Natural killer cell (primary cell): Measurements from ENCODE around the gene KIAA0319L. TPM values are rescaled to one million over a fixed set of nuclear protein-coding genes. Genes with fewer than 3 reads are reported as not detected.

Source experiments
- ATAC-seq, 3 donors: fragments of 150-1000 bp in 2 of 3; fragments of 200-7000 bp in 1 of 3; cut with Tn5 transposase; 1 replicate in 1 of 3; 2 replicates in 2 of 3; pipeline ENCODE4 v1.10.0; 2021; ENCODE audit warnings: mild to moderate bottlenecking in 2 of 3, moderate library complexity in 2 of 3
- DNase-seq, 2 donors: peaks; one replicate each; pipeline versions ENCODE4 v3.0.0 to v3.0.0-alpha.2; 2013 to 2021; ENCODE audit warnings: mixed read lengths in 1 of 2
- H3K27ac ChIP-seq: one replicate; pipeline ENCODE4 v1.5.1; 2013; ENCODE audit warnings: mild to moderate bottlenecking, low read length
- H3K27me3 ChIP-seq: one replicate; pipeline ENCODE4 v1.6.1; 2013; ENCODE audit warnings: low read length; ENCODE audit not compliant: control insufficient read depth, insufficient read depth
- H3K36me3 ChIP-seq: one replicate; pipeline ENCODE4 v1.6.1; 2013; ENCODE audit warnings: low read length; ENCODE audit not compliant: control insufficient read depth, insufficient read depth
- H3K4me1 ChIP-seq: one replicate; pipeline ENCODE4 v1.6.1; 2013; ENCODE audit warnings: low read length; ENCODE audit not compliant: control insufficient read depth, insufficient read depth
- H3K4me3 ChIP-seq: one replicate; pipeline ENCODE4 v1.5.1; 2013; ENCODE audit warnings: low read length
- H3K9me3 ChIP-seq: one replicate; pipeline ENCODE4 v1.6.1; 2013; ENCODE audit warnings: low read length; ENCODE audit not compliant: control insufficient read depth, insufficient read depth
- H3K27ac Mint-ChIP-seq, 2 donors: one replicate each; pipeline ENCODE4 v1.8.0; 2022; ENCODE audit warnings: mild to moderate bottlenecking in 2 of 2, mixed read lengths in 2 of 2, moderate library complexity in 1 of 2
- H3K27me3 Mint-ChIP-seq, 2 donors: one replicate each; pipeline ENCODE4 v1.8.0; 2022; ENCODE audit warnings: low read depth in 2 of 2, mixed read lengths in 2 of 2
- H3K36me3 Mint-ChIP-seq: one replicate; pipeline ENCODE4 v1.8.0; 2022; ENCODE audit warnings: mixed read lengths
- H3K4me1 Mint-ChIP-seq, 2 donors: one replicate each; pipeline ENCODE4 v1.8.0; 2022; ENCODE audit warnings: mixed read lengths in 2 of 2
- H3K4me3 Mint-ChIP-seq: one replicate; pipeline ENCODE4 v1.8.0; 2022; ENCODE audit warnings: mild to moderate bottlenecking, moderate library complexity, mixed read lengths
- H3K9me3 Mint-ChIP-seq, 2 donors: one replicate each; pipeline ENCODE4 v1.8.0; 2022; ENCODE audit warnings: mixed read lengths in 2 of 2
- CTCF ChIP-seq: fragments of 200-600 bp; IDR thresholded peaks from one replicate; pipeline ENCODE4 v1.8.0; 2022; ENCODE audit warnings: antibody characterized with exemption
- WGBS: methylation state at CpG from one replicate; pipeline ENCODE4 v1.1.7; 2013; ENCODE audit warnings: missing lambda C conversion rate; ENCODE audit not compliant: insufficient coverage; 5-methylcytosine and 5-hydroxymethylcytosine counted together
- intact Hi-C: fragments of 100-400 bp; cut with micrococcal nuclease; formaldehyde crosslinking; loops from one replicate; pipeline ENCODE4 v1.14.2; 2022
- total RNA-seq, 4 donors: library from RNA; stranded (reverse); fragments of 120-200 nt in 1 of 4; gene quantifications; one replicate each; pipeline versions ENCODE4 v1.2.3 to v1.2.4, GENCODE V29; 2013 to 2022

The KIAA0319L gene
- total RNA-seq, 3 donors from 2014 or later (not counting 1 experiment from before 2014, with no cell fraction given) = 51.3 to 75.0 (median 64.8) TPM

- no peaks in the 10 kb centered on the region for H3K27me3 ChIP-seq
- no peaks in the 10 kb centered on the region for H3K27me3 Mint-ChIP-seq
- peaks cover 22% of the 10 kb centered on the region for H3K4me1 ChIP-seq
- H3K27ac ChIP-seq = peak overlapping the region; percentile 67
- no peaks in the 10 kb centered on the region for H3K36me3 Mint-ChIP-seq
- H3K36me3 ChIP-seq = peaks cover 5% of the 10 kb centered on the region
- TF ChIP-seq CTCF = no peak
- intact Hi-C loops = no loop called here
- no peaks in the 10 kb centered on the region for H3K9me3 ChIP-seq
- ATAC-seq = no peak
- no peaks in the 10 kb centered on the region for H3K9me3 Mint-ChIP-seq
- H3K4me3 ChIP-seq = peak overlapping the region; percentile 71
- 42% methylated on average over 24 of the region's 26 CpGs for WGBS
- H3K4me3 Mint-ChIP-seq = peak overlapping the region; percentile 97
- peaks cover 33 to 62% of the 10 kb centered on the region in 2 donors for H3K4me1 Mint-ChIP-seq
- peak in 1 of 2 donors; percentile 58 for DNase-seq
- peak overlapping the region; percentile 93 to 96 for H3K27ac Mint-ChIP-seq
Observed at GRCh38 chr1:35558374-35559316, 1.4 kb upstream of the KIAA0319L start.

GRCh38 chr1:35557611-35558373 lies 589 bp upstream of the KIAA0319L start, which contains the start of gene NCDN:
Gene NCDN (plus strand): TSS chr1:35557799. CDS start chr1:35558191, 392 bp downstream.
- peak within 1 kb of the TSS; percentile 71 for H3K4me3 ChIP-seq
- intact Hi-C loops = no loop called here

GRCh38 chr1:35556484-35557117 lies 602 bp downstream of the KIAA0319L start:
- peak overlapping the region; percentile 67 for H3K27ac ChIP-seq
- H3K27me3 ChIP-seq = no peaks in the 10 kb centered on the region
- H3K4me3 Mint-ChIP-seq = peak overlapping the region; percentile 97
- DNase-seq = no peak
- H3K27me3 Mint-ChIP-seq = no peaks in the 10 kb centered on the region
- no peak for ATAC-seq
- peak overlapping the region; percentile 71 for H3K4me3 ChIP-seq
- peaks cover 22% of the 10 kb centered on the region for H3K4me1 ChIP-seq
- no peak for TF ChIP-seq CTCF
- peak overlapping the region; percentile 93 to 96 for H3K27ac Mint-ChIP-seq
- no peaks in the 10 kb centered on the region for H3K36me3 Mint-ChIP-seq
- 5% methylated on average over 17 of the region's 17 CpGs for WGBS
- peaks cover 20% of the 10 kb centered on the region for H3K36me3 ChIP-seq
- no peaks in the 10 kb centered on the region for H3K9me3 Mint-ChIP-seq
- no peaks in the 10 kb centered on the region for H3K9me3 ChIP-seq
- intact Hi-C loops = no loop called here
- H3K4me1 Mint-ChIP-seq = peaks cover 38 to 59% of the 10 kb centered on the region in 2 donors

More at GRCh38 chr1:35557611-35558373, 589 bp upstream of the KIAA0319L start, which contains the start of gene NCDN:
- Mint-ChIP-seq H3K27me3 (no peaks in the 10 kb centered on the region), H3K4me3 (peak within 1 kb of the TSS; percentile 97), H3K4me1 (peaks cover 38 to 66% of the 10 kb centered on the region in 2 donors), H3K27ac (peak within 1 kb of the TSS; percentile 93 to 96), H3K9me3 (no peaks in the 10 kb centered on the region), H3K36me3 (no peaks in the 10 kb centered on the region)
- Histone ChIP-seq H3K4me1 (peaks cover 22% of the 10 kb centered on the region), H3K9me3 (no peaks in the 10 kb centered on the region), H3K36me3 (peaks cover 13% of the 10 kb centered on the region), H3K27me3 (no peaks in the 10 kb centered on the region), H3K27ac (peak within 1 kb of the TSS; percentile 67)
- ATAC-seq = peak; percentile 91 to 97 (median 94)
- WGBS = under 1% methylated on average over 58 of the region's 58 CpGs
- peak; percentile 93 to 97 for DNase-seq
- TF ChIP-seq CTCF = no peak
